T-helper 1 cell treated with Interleukin-12 subunit alpha and Interleukin-12 subunit beta and Interleukin-4 antibody, amounts not matched to agents 30 μg/mL and 1 μg/mL, for 36 hours (primary cell): ENCODE data around the gene ZNF716.
"Not testable (repeated sequence)": the region's sequence is repeated elsewhere in the genome, so short reads cannot be mapped to it uniquely, and the experiment has no call there.

ENCODE experiments used
- H3K27ac Mint-ChIP-seq: one replicate; pipeline ENCODE4 v1.8.0; 2021; ENCODE audit warnings: mild to moderate bottlenecking, mixed read lengths
- H3K27me3 Mint-ChIP-seq: one replicate; pipeline ENCODE4 v1.8.0; 2021; ENCODE audit warnings: low read depth, mixed read lengths
- H3K36me3 Mint-ChIP-seq: one replicate; pipeline ENCODE4 v1.8.0; 2021; ENCODE audit warnings: low read depth, mixed read lengths
- H3K4me1 Mint-ChIP-seq: one replicate; pipeline ENCODE4 v1.8.0; 2021; ENCODE audit warnings: low read depth, mixed read lengths
- H3K4me3 Mint-ChIP-seq: one replicate; pipeline ENCODE4 v1.8.0; 2021; ENCODE audit warnings: mild to moderate bottlenecking, moderate library complexity, mixed read lengths
- H3K9me3 Mint-ChIP-seq: one replicate; pipeline ENCODE4 v1.8.0; 2021; ENCODE audit warnings: mixed read lengths

ZNF716 gene

GRCh38 chr7:57449904-57450303, at the start of gene ZNF716:
Gene ZNF716 (plus strand): TSS chr7:57450177. CDS start chr7:57450289, 112 bp downstream.
- Mint-ChIP-seq H3K27ac (no peak within 1 kb of the TSS), H3K4me3 (no peak within 1 kb of the TSS), H3K9me3 (peaks cover 35% of the 10 kb centered on the region), H3K4me1 (no peaks in the 10 kb centered on the region), H3K27me3 (no peaks in the 10 kb centered on the region), H3K36me3 (no peaks in the 10 kb centered on the region)

- no peaks in the 10 kb centered on the region for H3K4me1 Mint-ChIP-seq
- no peak overlapping the region for H3K4me3 Mint-ChIP-seq
- no peaks in the 10 kb centered on the region for H3K36me3 Mint-ChIP-seq
- H3K27me3 Mint-ChIP-seq: no peaks in the 10 kb centered on the region
- peaks cover 37% of the 10 kb centered on the region for H3K9me3 Mint-ChIP-seq
- no peak overlapping the region for H3K27ac Mint-ChIP-seq
Measured at GRCh38 chr7:57400531-57401155, 49.3 kb upstream of the ZNF716 start.

- H3K36me3 Mint-ChIP-seq, H3K4me3 Mint-ChIP-seq, H3K27ac Mint-ChIP-seq, H3K27me3 Mint-ChIP-seq, H3K4me1 Mint-ChIP-seq: not testable (repeated sequence)
- H3K9me3 Mint-ChIP-seq: peaks cover 49% of the 10 kb centered on the region
Measured at GRCh38 chr7:57403051-57403450, 46.9 kb upstream of the ZNF716 start.

GRCh38 chr7:57403601-57404342, 46.2 kb upstream of the ZNF716 start:
- Mint-ChIP-seq H3K4me1 (no peaks in the 10 kb centered on the region), H3K4me3 (no peak overlapping the region), H3K36me3 (no peaks in the 10 kb centered on the region), H3K9me3 (peaks cover 54% of the 10 kb centered on the region), H3K27me3 (no peaks in the 10 kb centered on the region), H3K27ac (no peak overlapping the region)

GRCh38 chr7:57404343-57404966, 45.5 kb upstream of the ZNF716 start:
- Mint-ChIP-seq H3K4me3 (no peak overlapping the region), H3K4me1 (no peaks in the 10 kb centered on the region), H3K9me3 (peaks cover 58% of the 10 kb centered on the region), H3K27me3 (no peaks in the 10 kb centered on the region), H3K27ac (no peak overlapping the region), H3K36me3 (no peaks in the 10 kb centered on the region)

GRCh38 chr7:57404967-57405421, 45.0 kb upstream of the ZNF716 start:
- H3K4me1 Mint-ChIP-seq: no peaks in the 10 kb centered on the region

GRCh38 chr7:57407125-57407524, 42.9 kb upstream of the ZNF716 start:
- Mint-ChIP-seq H3K27ac (no peak overlapping the region), H3K36me3 (no peaks in the 10 kb centered on the region), H3K4me3 (no peak overlapping the region), H3K4me1 (no peaks in the 10 kb centered on the region), H3K27me3 (no peaks in the 10 kb centered on the region), H3K9me3 (peaks cover 56% of the 10 kb centered on the region)

More at GRCh38 chr7:57404967-57405421, 45.0 kb upstream of the ZNF716 start:
- Mint-ChIP-seq H3K27me3 (no peaks in the 10 kb centered on the region), H3K4me3 (no peak overlapping the region), H3K9me3 (peaks cover 60% of the 10 kb centered on the region), H3K36me3 (no peaks in the 10 kb centered on the region), H3K27ac (no peak overlapping the region)

GRCh38 chr7:57412168-57412567, 37.8 kb upstream of the ZNF716 start:
- no peak overlapping the region for H3K4me3 Mint-ChIP-seq
- no peaks in the 10 kb centered on the region for H3K27me3 Mint-ChIP-seq
- H3K9me3 Mint-ChIP-seq: peaks cover 24% of the 10 kb centered on the region
- H3K27ac Mint-ChIP-seq: no peak overlapping the region
- H3K4me1 Mint-ChIP-seq: no peaks in the 10 kb centered on the region
- H3K36me3 Mint-ChIP-seq: no peaks in the 10 kb centered on the region

- peaks cover 23% of the 10 kb centered on the region for H3K9me3 Mint-ChIP-seq
- no peaks in the 10 kb centered on the region for H3K36me3 Mint-ChIP-seq
- no peak overlapping the region for H3K4me3 Mint-ChIP-seq
- no peaks in the 10 kb centered on the region for H3K27me3 Mint-ChIP-seq
- H3K4me1 Mint-ChIP-seq: no peaks in the 10 kb centered on the region
- H3K27ac Mint-ChIP-seq: no peak overlapping the region
Measured at GRCh38 chr7:57412618-57413017, 37.4 kb upstream of the ZNF716 start.

GRCh38 chr7:57413529-57414398, 36.2 kb upstream of the ZNF716 start:
- no peaks in the 10 kb centered on the region for H3K4me1 Mint-ChIP-seq
- no peaks in the 10 kb centered on the region for H3K27me3 Mint-ChIP-seq
- no peaks in the 10 kb centered on the region for H3K36me3 Mint-ChIP-seq
- H3K4me3 Mint-ChIP-seq: no peak overlapping the region
- H3K27ac Mint-ChIP-seq: no peak overlapping the region
- H3K9me3 Mint-ChIP-seq: peaks cover 19% of the 10 kb centered on the region

GRCh38 chr7:57414415-57414814, 35.6 kb upstream of the ZNF716 start:
- Mint-ChIP-seq H3K4me3 (no peak overlapping the region), H3K27ac (no peak overlapping the region), H3K9me3 (peaks cover 15% of the 10 kb centered on the region), H3K27me3 (no peaks in the 10 kb centered on the region), H3K36me3 (no peaks in the 10 kb centered on the region), H3K4me1 (no peaks in the 10 kb centered on the region)

GRCh38 chr7:57414852-57415251, 35.1 kb upstream of the ZNF716 start:
- Mint-ChIP-seq H3K9me3 (peaks cover 13% of the 10 kb centered on the region), H3K4me3 (no peak overlapping the region), H3K27me3 (no peaks in the 10 kb centered on the region), H3K4me1 (no peaks in the 10 kb centered on the region), H3K27ac (no peak overlapping the region), H3K36me3 (no peaks in the 10 kb centered on the region)

GRCh38 chr7:57415326-57415725, 34.7 kb upstream of the ZNF716 start:
- Mint-ChIP-seq H3K36me3 (no peaks in the 10 kb centered on the region), H3K4me3 (no peak overlapping the region), H3K27ac (no peak overlapping the region), H3K4me1 (no peaks in the 10 kb centered on the region), H3K27me3 (no peaks in the 10 kb centered on the region), H3K9me3 (peaks cover 13% of the 10 kb centered on the region)

GRCh38 chr7:57415730-57416129, 34.2 kb upstream of the ZNF716 start:
- Mint-ChIP-seq H3K27ac (no peak overlapping the region), H3K4me3 (no peak overlapping the region), H3K4me1 (no peaks in the 10 kb centered on the region)

More at GRCh38 chr7:57415730-57416129, 34.2 kb upstream of the ZNF716 start:
- no peaks in the 10 kb centered on the region for H3K36me3 Mint-ChIP-seq
- peaks cover 13% of the 10 kb centered on the region for H3K9me3 Mint-ChIP-seq
- H3K27me3 Mint-ChIP-seq: no peaks in the 10 kb centered on the region
